ENCODE data around the gene OR2T1.
"Not testable (repeated sequence)": the region's sequence is repeated elsewhere in the genome, so short reads cannot be mapped to it uniquely, and the experiment has no call there.

OR2T1 gene, protein sequence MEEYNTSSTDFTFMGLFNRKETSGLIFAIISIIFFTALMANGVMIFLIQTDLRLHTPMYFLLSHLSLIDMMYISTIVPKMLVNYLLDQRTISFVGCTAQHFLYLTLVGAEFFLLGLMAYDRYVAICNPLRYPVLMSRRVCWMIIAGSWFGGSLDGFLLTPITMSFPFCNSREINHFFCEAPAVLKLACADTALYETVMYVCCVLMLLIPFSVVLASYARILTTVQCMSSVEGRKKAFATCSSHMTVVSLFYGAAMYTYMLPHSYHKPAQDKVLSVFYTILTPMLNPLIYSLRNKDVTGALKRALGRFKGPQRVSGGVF

DNA sequence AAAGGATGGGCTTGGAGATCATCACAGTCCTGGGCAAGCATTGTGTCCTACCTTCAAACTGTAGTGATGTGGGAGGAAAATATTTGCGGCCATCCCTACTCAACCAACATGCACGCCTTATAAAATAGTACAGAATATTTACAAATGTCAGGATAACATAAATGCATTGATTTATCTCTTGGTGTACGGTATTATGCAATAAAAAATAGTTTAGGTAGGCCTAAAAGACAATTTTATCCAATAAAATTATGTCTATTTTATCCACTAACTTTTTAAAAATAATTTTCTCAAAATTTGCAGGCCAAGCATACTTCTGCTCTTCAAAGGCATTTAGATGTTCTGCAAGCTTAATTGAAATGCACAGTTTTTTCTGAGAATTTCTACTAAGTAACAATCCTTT is at the start of gene OR2T1:
OR2T1 (plus strand) TSS at position 301 of the 400 bp plus-strand sequence. CDS start 3,100 bp downstream, outside the sequence.
- no peak for DNase-seq (ENCODE audit: low read depth in 2 of 2)

DNA sequence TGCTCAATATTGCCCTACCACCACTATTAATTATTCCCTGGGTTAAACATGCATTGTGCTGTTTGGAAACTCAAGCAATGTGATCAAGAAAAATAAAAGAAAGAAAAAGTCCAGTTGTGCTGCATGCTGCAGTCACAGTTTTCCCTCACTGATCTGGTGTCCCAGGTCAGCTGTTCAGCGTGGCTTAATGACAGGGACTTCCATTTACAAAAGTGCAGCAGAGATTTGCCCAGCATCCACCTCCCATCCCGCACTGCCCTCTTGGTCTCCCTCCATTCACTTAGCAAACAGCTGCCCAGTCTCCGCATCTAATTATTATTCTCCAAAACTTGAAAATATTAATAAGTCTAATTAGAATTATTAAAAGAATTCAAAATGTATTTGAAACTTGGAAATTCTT is 43.4 kb upstream of the OR2T1 start:
- no peak for DNase-seq (ENCODE audit: low read depth in 2 of 2)

DNA sequence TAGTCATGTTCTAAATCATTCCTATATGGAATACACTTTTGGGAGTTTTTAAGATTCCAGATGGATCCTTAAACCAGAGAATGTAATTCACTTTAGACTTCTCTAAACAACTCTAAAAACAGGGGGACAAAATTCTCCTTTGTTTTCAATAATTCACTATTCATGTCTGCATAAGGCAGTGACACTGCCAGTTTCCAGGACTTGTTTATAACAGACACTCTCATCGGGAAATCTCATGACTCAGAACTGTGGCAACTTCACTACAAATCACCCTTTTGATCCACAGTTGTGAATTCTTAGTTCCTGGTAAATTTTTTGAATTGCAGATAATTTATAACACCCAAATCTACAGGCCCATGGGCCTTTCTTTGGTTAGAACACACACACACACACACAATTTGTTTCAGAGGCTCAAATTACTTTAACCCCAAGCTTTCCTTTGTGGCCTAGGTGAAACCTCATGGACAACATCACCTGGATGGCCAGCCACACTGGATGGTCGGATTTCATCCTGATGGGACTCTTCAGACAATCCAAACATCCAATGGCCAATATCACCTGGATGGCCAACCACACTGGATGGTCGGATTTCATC is 41.6 kb upstream of the OR2T1 start, which contains the start of gene OR2T4:
OR2T4 (plus strand) TSS at position 545 of the 595 bp plus-strand sequence; CDS start at position 545, 0 bp downstream.
- no peak for DNase-seq (ENCODE audit: low read depth in 2 of 2)

DNA sequence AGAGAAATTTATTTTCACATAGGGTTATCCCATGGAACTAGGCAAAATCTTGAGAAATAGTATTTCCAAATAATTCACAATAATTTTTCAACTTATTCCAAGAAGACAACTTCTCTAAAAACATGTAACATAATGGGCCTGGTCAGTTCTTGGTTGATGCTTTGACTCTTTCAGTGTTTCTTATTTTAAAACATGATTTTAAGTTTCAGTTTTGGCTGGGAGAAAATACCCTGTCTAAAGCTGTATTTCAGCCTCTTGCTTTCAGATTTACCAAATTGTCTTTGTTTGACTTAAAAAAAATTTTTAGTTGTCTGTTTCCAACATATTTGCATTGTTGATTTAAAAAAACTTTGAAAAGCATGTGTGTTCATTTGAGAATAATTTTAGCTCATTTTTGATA is 36.2 kb upstream of the OR2T1 start:
- no peak for DNase-seq (ENCODE audit: low read depth in 2 of 2)

DNA sequence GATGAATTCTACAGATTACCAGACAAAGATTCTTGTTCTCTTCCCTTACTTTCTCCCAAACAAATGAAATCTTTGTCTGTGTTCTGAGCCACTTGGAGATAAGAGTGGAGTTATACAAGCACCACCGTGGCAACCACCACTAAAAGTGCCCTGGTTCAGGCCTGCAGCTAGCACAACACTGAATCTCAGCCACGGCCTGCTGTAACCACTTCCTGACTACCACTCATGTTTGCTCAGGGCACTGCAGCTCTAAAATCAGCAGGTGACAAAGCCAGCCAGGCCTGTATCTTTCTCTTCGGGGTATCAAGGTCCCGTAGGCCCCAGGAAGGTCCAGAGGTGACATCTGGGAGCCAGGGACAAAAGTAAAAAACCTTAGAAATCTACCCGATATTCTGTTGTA is 30.5 kb upstream of the OR2T1 start:
- DNase-seq (ENCODE audit: low read depth in 2 of 2) = no peak

DNA sequence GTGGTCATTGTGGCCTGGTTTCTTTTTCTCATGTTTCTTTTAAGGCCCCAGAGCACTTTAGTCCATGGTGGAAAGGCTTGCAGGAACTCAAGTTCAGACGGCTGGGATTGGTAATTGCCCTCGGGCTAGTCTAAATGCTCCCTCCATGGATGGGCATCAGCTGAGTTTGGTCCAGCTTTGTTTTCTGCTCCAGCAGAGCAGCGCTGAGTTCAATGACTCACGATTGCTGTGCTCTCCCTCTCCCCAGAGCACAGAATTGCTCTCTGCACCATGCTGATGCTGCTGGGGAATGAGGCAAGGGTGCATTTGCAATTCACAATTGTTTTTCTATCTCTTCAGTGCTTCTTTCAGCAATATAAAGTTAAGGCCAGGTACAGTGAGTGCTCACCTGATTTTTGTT is 29.1 kb upstream of the OR2T1 start:
- no peak for DNase-seq (ENCODE audit: low read depth in 2 of 2)

DNA sequence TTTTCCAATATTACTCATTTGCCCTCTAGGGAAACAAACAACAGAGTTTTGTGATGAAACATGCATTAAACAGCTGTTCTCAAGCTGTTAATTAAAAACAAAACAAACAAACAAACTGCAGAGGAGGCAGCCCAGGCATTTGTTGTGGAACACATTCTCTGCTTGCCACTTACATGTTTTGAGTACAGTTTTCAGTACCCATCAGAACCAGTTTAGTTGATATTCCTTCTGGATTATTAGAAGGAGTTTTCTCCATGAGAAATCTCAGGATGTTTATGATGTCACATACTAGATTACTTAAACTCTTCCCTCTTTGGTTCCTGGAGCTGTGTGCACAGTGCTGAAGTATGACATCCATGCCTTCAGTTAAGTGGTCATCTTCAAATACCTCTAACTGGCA is 27.4 kb upstream of the OR2T1 start, which contains the start of gene OR2T6:
OR2T6 (plus strand) TSS at position 301 of the 400 bp plus-strand sequence. CDS start 11,863 bp downstream, outside the sequence.
- DNase-seq (ENCODE audit: low read depth in 2 of 2) = no peak

DNA sequence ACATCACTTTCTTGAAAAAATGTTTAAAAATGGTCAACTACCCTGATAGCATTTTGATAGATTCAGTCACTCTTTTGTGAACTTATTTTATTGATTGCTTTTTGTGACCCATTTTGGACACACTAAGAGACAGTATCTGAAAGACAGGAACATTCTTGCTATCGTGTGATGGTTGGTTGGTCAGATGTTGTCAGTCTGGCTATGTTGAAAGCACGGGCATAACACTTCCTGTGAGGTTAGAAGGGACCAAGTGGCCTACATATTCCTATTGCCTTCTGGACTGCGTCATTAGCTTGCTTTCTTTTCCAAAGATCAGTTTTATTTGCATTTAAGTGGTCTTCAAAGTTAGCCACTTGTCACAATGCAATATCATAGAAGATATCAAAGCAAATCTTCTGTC is 25.9 kb upstream of the OR2T1 start:
- no peak for DNase-seq (ENCODE audit: low read depth in 2 of 2)

DNA sequence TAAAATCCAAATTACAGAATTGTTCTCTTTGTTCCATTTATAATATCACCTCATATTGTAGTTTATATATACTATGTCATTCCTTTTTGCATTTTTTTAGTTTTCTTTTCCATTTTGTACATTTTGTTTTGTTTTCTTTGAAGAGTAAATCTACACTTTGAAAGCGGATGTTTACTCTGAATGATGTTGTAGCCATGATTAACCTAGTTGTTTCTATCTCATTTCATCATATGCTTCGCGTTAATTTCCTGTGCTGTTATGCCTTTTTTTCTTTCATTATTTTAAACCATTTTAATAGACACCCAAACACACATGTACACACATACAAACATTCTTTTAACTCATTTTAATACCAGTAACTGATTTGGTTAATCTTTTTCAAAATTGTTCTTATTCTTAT is 22.0 kb upstream of the OR2T1 start:
- DNase-seq (ENCODE audit: low read depth in 2 of 2) = no peak

DNA sequence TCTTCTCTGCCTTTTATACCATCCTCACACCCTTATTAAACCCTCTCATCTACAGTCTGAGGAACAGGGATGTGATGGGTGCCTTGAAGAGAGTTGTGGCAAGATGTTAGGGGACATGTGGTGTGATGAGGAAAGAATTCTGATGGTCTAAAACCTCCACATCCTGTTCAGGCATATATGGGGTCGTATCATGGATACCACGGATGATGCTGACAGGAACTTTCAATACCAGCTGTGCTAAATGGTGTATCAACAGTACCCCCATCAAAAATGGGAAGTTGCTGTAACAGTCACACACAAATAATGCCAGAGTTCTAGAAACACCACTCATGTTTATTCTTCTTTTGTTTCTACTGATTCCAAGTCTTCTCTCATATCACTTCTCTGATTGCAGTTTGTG is 14.4 kb upstream of the OR2T1 start:
- no peak for DNase-seq (ENCODE audit: low read depth in 2 of 2)

DNA sequence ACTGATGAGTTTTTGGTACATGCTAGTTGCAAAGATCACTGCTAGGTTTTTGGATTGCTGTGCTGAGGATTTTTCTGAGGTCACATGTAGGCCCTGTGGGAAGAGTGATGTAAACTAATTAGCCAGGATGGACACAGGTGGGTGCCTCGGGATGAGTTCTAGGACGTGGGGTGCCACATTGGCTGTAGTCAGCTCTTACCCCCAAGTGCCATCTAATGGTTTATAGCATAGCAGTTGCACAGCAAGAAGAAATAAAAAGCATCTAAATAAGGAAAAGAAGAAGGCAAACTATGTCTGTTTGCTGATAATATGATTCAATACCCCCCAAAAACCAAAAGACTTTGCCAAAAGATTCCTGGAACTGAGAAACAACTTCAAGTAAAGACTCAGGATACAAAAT is 9.8 kb upstream of the OR2T1 start:
- no peak for DNase-seq (ENCODE audit: low read depth in 2 of 2)

DNA sequence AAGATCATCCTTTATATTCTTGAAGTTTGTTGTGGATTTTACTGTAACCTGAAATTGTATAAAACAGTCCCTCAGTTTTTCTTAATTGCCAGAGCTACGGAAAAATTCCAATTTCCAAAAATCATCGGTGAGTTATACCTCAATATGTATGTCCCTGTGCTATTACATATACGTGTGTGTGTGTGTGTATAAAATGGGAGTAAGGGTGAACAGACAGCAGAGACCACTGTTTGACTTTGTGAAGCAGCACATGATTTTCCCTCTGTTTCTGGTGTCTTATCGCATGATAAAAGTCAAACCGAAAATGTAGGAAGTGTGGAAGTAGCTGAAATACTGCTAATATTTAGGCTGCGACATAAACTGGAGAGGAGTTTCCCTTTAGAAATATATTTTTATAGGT is 1.2 kb downstream of the OR2T1 start:
- DNase-seq (ENCODE audit: low read depth in 2 of 2) = no peak

DNA sequence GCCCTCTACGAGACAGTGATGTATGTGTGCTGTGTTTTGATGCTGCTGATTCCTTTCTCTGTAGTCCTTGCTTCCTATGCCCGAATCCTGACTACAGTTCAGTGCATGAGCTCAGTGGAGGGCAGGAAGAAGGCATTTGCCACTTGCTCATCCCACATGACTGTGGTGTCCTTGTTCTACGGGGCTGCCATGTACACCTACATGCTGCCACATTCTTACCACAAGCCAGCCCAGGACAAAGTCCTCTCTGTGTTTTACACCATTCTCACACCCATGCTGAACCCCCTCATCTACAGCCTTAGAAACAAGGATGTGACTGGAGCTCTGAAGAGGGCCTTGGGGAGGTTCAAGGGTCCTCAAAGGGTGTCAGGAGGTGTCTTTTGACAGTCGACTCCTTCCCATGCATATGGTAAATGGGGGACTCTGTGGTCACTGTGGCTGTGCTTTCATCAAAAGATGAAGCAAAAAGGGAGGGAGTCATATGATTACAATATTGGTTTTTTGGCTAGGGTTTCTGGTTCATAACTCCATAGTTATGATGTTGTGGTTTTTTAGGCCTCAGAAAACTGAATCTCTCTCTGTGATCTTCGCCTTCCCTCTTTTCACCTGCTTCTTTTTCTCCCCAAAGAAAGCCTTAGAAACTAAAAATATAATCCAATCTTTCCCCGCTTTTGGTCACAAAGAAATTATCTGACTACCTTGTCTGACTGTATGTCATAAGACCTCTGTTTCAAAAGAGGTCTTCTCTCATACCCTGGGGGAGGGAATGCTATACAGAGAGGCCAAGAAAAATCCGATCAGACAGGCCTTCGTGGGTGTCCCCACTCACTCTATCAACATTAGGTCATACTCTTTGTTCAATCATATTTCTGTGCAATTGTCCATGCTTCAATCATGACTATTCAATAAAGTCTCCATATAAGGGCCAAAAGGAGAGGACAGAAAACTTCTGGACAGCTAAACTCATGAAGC is 4.2 kb downstream of the OR2T1 start:
- no peak for DNase-seq (ENCODE audit: low read depth in 2 of 2)

DNA sequence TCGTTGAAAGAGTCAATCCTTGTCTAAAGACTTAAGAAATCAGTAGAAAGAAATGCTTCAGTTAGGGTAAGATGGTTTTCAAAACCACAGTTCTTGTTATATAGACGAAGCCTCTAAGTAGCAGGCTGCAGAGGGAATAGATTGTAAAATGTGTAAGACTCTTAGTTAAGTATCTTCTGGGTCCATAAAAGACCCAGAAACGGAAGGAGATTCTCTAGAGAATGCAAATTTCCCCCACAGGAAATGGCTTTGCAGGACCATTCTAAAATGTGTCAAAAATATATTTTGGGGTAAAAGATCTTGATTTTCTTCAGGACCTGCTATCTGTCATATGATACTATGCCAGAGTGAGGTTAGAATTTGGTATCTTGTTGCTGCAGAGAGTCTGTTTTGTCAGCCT is 13.4 kb downstream of the OR2T1 start:
- DNase-seq (ENCODE audit: low read depth in 2 of 2) = no peak

DNA sequence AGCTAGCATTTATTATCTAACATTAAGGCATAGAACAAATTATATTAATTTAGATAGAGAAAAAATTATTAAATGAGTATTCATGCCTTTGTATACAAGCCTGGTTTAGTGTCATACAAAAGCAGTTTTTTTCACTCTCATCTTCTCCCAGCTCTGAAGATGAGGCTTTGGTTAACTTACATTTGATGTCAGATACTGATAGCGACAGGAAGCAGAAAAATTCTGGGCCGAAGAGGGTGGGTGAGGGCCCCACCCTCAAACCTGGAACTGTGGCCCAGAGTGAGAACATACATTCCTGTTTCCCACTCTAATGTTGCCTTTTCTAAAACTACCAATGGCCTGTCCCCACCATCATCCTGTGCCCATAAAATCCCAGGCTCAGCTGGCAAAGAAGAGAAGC is 15.0 kb downstream of the OR2T1 start:
- DNase-seq (ENCODE audit: low read depth in 2 of 2) = no peak

DNA sequence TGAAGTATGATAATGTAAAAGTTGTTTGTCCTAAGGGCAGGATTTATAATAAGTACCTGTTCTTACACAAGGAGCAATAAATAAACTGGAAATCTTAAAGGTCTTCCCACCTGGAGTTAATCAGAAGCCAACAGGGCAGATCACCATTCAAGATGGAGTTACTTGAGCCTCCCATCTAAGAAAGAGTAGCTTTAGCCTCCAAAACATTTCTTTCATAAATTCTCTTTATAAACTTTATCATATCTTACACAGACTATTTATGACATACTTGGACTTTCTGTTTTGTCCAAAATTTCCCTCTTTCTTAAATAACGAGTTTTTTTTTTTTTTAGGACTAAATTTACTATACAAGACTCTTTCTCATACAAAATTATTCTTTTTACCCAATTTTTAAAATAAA is 18.5 kb downstream of the OR2T1 start:
- DNase-seq (ENCODE audit: low read depth in 2 of 2) = no peak

DNA sequence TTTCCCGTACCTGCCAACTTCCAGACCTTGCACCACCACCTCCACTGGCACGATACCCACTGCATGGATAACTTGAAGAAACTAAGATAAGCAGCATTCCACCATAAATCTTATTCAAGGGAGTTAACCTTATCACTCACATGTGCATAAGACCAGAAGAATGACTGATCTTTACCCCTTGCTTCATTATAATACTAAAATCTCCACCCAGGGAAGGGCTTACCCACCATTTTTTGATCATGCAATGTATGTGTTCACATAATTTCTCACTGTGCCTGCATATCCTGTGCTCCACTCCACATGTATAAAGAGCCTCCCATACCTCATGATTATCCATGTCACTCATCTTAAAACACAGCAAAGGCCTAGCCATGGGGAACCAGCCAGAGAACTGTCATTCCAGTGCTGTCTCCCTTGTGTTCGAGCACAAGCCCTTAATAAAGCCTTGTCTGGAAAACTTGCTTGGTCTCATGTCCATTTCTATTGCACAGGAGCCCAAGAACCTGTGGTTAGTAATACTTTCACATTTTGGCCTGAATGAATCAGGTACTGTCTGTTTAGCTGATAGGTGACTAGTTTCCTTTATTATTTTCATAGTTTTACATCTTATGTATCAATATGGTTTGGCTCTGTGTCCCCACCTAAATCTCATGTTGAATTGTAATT is 24.8 kb downstream of the OR2T1 start:
- not testable (repeated sequence) for DNase-seq (ENCODE audit: low read depth in 2 of 2)

DNA sequence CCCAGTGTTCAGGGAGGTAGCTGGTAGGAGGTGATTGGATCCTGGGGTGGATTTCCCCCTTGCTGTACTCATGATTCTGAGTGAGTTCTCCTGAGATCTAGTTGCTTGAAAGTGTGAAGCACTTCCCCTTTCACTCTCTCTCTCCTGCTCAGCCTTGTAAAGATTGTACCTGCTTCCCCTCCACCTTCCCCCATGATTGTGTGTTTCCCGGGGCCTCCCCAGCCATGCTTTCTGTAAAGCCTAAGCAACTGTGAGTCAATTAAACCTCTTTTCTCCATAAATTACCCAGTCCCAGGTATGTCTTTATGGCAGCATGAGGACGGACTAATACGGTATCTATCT is 25.3 kb downstream of the OR2T1 start:
- DNase-seq (ENCODE audit: low read depth in 2 of 2) = not testable (repeated sequence)

DNA sequence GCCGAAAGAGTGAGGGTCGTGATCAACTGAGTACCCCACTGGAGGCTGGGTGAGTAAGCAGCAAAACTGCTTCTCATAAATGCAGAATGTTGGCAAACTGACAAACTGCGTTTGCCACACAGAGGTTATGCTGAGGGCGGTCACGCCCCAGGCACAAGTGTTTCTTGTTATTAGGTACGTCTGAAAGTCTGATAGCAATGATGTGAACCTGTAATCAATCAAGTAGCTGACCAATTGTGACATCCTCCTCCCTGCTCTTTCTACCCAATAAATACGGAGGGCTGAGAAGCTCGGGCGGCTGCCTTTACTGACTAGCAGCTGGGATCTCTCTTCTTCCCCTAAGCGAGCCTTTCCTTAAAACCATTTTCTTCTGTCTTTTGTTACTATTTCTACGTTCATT is 28.8 kb downstream of the OR2T1 start:
- DNase-seq (ENCODE audit: low read depth in 2 of 2) = not testable (repeated sequence)

DNA sequence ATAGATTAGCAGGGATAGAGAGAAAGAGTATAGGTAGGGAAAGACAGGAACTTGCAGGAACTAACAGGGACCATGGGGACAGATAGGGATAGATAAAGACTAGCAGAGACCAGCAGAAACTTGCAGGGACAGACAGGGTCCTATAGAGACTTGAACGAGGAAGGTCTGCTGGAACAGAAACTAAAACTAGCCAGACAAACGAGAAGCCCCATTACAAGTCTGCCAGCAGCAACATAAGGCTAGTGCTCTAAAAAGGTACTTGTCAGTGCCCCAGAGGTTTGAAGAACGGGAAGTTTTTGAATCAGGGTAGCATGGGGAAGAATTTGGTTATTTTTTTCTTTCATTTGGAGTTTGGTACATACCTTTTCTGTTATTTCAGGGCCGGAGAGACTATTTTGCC is 29.4 kb downstream of the OR2T1 start:
- not testable (repeated sequence) for DNase-seq (ENCODE audit: low read depth in 2 of 2)

DNA sequence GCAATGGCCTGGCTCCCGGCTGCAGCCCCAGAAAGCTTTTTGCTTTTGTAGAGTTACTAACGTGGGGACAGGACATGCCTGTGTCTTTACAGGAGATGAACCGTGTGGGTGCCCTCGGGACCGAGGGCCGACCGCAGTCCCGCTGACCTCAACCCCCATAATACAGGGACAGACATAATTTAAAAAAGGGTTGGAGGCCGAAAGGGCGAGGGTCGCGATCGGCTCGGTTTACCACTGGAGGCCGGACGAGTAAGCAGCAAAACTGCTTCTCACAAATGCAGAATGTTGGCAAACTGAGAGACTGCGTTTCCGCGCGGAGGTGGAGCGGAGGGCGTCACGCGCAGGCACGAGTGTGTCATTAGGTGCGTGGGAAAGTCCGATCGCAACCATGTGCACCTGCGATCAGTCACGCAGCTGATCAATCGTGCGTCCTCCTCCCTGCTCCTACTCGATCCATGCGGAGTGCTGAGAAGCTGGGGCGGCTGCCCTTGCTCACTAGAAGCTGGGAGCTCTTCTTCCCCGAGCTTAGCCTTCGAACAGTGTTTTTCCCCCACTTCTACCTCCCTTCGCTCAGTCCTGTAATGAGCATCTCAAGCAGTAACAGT is 31.1 kb downstream of the OR2T1 start:
- DNase-seq (ENCODE audit: low read depth in 2 of 2) = not testable (repeated sequence)
